CD4-positive, alpha-beta T cell (primary cell): ENCODE results near the gene GCLC. TPM values are rescaled to one million over a fixed set of nuclear protein-coding genes. Genes with fewer than 3 reads are reported as not detected.

ENCODE experiments used
- ATAC-seq: fragments of 200-7000 bp; cut with Tn5 transposase; one replicate; pipeline ENCODE4 v1.10.0; 2022; ENCODE audit warnings: mild to moderate bottlenecking; ENCODE audit not compliant: poor library complexity
- CTCF ChIA-PET: fragments of 350-600 bp; sonication (Branson Sonifier 250); formaldehyde crosslinking; loops from one replicate; lab custom pipeline; 2021; ENCODE audit warnings: antibody characterized with exemption, inconsistent platforms; lab: Charles Lee
- POLR2A ChIA-PET: fragments of 350-600 bp; sonication (Branson Sonifier 250); formaldehyde crosslinking; loops from one replicate; lab custom pipeline; 2021; ENCODE audit warnings: antibody characterized with exemption, inconsistent platforms; lab: Charles Lee
- DNase-seq, 14 experiments: peaks; one replicate each; pipeline ENCODE4 v3.0.0-alpha.2; 2013 to 2020; ENCODE audit warnings: mixed read lengths in 2 of 14
- H3K27ac ChIP-seq, 2 donors: one replicate each; pipeline versions ENCODE4 v1.5.1 to v1.7.0; 2013; ENCODE audit warnings: low read length in 2 of 2, low read depth in 1 of 2, mild to moderate bottlenecking in 1 of 2
- H3K27me3 ChIP-seq, 2 experiments: 1 replicate in 1 of 2; 2 replicates in 1 of 2; pipeline versions ENCODE4 v1.6.1 to v1.7.0; 2013; ENCODE audit warnings: low read length in 2 of 2, control low read depth in 1 of 2, mild to moderate bottlenecking in 1 of 2, moderate library complexity in 1 of 2; ENCODE audit not compliant: insufficient read depth in 2 of 2, control insufficient read depth in 1 of 2
- H3K36me3 ChIP-seq: one replicate; pipeline ENCODE4 v1.6.1; 2013; ENCODE audit warnings: low read length, control low read depth; ENCODE audit not compliant: insufficient read depth
- H3K4me1 ChIP-seq: one replicate; pipeline ENCODE4 v1.6.1; 2013; ENCODE audit warnings: low read length, control low read depth; ENCODE audit not compliant: insufficient read depth
- H3K4me3 ChIP-seq: one replicate; pipeline ENCODE4 v1.5.1; 2013; ENCODE audit warnings: mild to moderate bottlenecking, low read length, moderate library complexity
- H3K9me3 ChIP-seq, 2 experiments: 1 replicate in 1 of 2; 2 replicates in 1 of 2; pipeline versions ENCODE4 v1.6.1 to v1.7.0; 2013; ENCODE audit warnings: low read length in 2 of 2, mild to moderate bottlenecking in 2 of 2, control low read depth in 1 of 2, moderate library complexity in 1 of 2; ENCODE audit not compliant: control insufficient read depth in 1 of 2, insufficient read depth in 1 of 2
- H3K27ac Mint-ChIP-seq: one replicate; pipeline ENCODE4 v1.8.0; 2020; ENCODE audit warnings: mixed read lengths
- H3K27me3 Mint-ChIP-seq: one replicate; pipeline ENCODE4 v1.8.0; 2021; ENCODE audit warnings: mixed read lengths
- H3K36me3 Mint-ChIP-seq: one replicate; pipeline ENCODE4 v1.8.0; 2021; ENCODE audit warnings: low read depth, mixed read lengths
- H3K4me1 Mint-ChIP-seq: one replicate; pipeline ENCODE4 v1.8.0; 2021; ENCODE audit warnings: low read depth, mixed read lengths
- H3K4me3 Mint-ChIP-seq: one replicate; pipeline ENCODE4 v1.8.0; 2020; ENCODE audit warnings: mild to moderate bottlenecking, mixed read lengths
- H3K9me3 Mint-ChIP-seq: one replicate; pipeline ENCODE4 v1.8.0; 2020; ENCODE audit warnings: mixed read lengths
- intact Hi-C, 2 experiments: fragments of 100-400 bp; cut with DNase I in 1 of 2; cut with micrococcal nuclease in 1 of 2; formaldehyde crosslinking; loops; one replicate each; pipeline versions ENCODE4 v1.15.1 to v1.9.0; 2023 to 2025; cut with DNase I, micrococcal nuclease
- total RNA-seq, 174 experiments: library from RNA in 2 of 174; stranded (reverse) in 2 of 174; gene quantifications; one replicate each; pipeline ENCODE4 v1.2.3 and lab custom pipeline; 2021 to 2026
- TF ChIP-seq, protein P1 (sequence below): fragments of 200-600 bp; IDR thresholded peaks from one replicate; pipeline ENCODE4 v1.8.0; 2022; ENCODE audit warnings: antibody characterized with exemption, mild to moderate bottlenecking

The GCLC gene
- total RNA-seq, 2 experiments from 2014 or later: 8.9 to 10.1 TPM

DNA sequence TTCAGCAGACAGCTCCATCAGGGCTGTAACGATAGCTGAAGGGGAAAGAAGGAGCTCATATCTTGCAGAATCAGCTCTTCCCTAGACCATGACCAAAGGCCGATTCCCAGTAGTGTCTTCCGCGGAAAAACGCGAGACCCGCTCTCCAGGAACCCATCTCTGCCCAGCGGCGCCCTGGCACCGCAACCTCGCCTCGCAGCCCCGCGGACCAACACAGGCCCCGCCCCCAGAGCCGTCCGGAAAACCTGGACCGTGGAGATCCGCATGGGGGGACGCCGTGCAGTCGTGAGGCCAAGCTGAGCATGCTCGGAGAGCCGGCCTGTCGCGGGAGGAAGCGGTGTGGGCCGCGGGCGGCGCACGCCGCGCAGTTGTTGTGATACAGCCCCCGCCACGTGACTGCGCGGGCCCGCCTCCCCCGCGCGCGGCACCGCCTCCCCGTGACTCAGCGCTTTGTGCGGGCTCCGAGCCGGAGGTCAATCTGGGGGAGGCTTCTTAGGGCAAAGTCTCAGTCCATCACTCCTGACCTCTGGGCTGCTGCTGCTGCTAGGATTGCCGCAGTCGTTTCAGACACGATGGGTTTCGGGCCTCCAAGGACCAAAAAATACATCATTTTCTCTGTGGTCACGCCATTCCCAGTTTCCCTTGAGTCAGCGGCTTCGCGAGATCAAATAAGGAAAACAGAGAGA is 3.1 kb upstream of the GCLC start:
- H3K27ac ChIP-seq: peak overlapping the region; percentile 17 to 49
- Mint-ChIP-seq H3K4me1 (peaks cover 50% of the 10 kb centered on the region), H3K27me3 (no peaks in the 10 kb centered on the region), H3K36me3 (peaks cover 8% of the 10 kb centered on the region), H3K9me3 (no peaks in the 10 kb centered on the region), H3K27ac (peak overlapping the region; percentile 62), H3K4me3 (peak overlapping the region; percentile 86)
- POLR2A ChIA-PET: interaction anchor here (0.7 to 1.9 kb wide), 5 partner anchors 100 to 247 kb away, joined by 3 to 25 read pairs (median 6); partner anchors contain the start of gene LRRC1
- peak overlapping the region; percentile 71 for H3K4me3 ChIP-seq
- peak; percentile 84 to 98 (median 91) for DNase-seq
- intact Hi-C loops: loop anchor here (5.0 to 10.0 kb wide), 9 partner anchors 201 to 1263 kb away; partner anchors contain the start of genes ELOVL5 (in 1 of the 2), GSTA4 (in 1 of the 2), LRRC1 (in 1 of the 2) and MCM3 (in 1 of the 2)
- H3K36me3 ChIP-seq: no peaks in the 10 kb centered on the region
- H3K27me3 ChIP-seq: no peaks in the 10 kb centered on the region
- no peaks in the 10 kb centered on the region for H3K9me3 ChIP-seq
- peaks cover 31% of the 10 kb centered on the region for H3K4me1 ChIP-seq
- peak; percentile 85 for ATAC-seq
- TF ChIP-seq, protein P1, sequence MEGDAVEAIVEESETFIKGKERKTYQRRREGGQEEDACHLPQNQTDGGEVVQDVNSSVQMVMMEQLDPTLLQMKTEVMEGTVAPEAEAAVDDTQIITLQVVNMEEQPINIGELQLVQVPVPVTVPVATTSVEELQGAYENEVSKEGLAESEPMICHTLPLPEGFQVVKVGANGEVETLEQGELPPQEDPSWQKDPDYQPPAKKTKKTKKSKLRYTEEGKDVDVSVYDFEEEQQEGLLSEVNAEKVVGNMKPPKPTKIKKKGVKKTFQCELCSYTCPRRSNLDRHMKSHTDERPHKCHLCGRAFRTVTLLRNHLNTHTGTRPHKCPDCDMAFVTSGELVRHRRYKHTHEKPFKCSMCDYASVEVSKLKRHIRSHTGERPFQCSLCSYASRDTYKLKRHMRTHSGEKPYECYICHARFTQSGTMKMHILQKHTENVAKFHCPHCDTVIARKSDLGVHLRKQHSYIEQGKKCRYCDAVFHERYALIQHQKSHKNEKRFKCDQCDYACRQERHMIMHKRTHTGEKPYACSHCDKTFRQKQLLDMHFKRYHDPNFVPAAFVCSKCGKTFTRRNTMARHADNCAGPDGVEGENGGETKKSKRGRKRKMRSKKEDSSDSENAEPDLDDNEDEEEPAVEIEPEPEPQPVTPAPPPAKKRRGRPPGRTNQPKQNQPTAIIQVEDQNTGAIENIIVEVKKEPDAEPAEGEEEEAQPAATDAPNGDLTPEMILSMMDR: no peak
- CTCF ChIA-PET: interaction anchor here (0.9 to 1.1 kb wide), 2 partner anchors 104 to 137 kb away, joined by 4 read pairs; no protein-coding TSS in a partner anchor

DNA sequence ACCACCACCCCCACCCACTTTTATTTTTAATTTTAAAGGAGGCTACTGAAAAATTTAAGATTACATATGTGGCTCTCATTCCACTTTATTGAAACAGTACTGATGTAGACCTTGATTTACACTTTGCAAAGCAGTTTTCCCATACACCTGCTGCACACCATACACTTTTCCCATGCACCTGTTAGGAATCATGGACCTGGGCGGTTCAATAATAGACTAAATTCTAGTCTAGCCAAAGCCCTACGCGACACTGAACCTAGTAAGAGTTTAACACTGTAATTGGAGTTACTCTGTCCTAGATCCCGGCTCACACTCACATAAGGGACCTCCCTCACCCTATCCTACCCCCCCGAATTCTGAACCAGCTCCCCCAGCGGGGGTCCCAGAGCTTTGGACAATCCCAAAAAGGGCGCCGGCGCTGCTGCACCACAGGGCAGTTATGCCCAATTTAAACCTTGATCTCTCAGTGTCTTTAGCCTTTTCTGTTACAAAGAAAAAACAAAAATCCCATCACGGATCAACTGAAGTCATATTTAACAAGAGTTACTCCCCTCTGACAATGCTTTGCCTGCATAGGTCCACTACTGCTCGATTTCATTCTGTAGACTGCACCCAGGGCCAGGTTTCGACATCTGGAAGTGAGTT is 2.4 kb upstream of the GCLC start:
- peak overlapping the region; percentile 71 for H3K4me3 ChIP-seq
- Mint-ChIP-seq H3K4me1 (peaks cover 53% of the 10 kb centered on the region), H3K4me3 (peak overlapping the region; percentile 86), H3K27me3 (no peaks in the 10 kb centered on the region), H3K36me3 (peaks cover 8% of the 10 kb centered on the region), H3K27ac (peak overlapping the region; percentile 62), H3K9me3 (no peaks in the 10 kb centered on the region)
- intact Hi-C loops: loop anchor here (5.0 to 10.0 kb wide), 9 partner anchors 200 to 1262 kb away; partner anchors contain the start of genes ELOVL5 (in 1 of the 2), GSTA4 (in 1 of the 2), LRRC1 (in 1 of the 2) and MCM3 (in 1 of the 2)
- no peaks in the 10 kb centered on the region for H3K9me3 ChIP-seq
- H3K27me3 ChIP-seq: no peaks in the 10 kb centered on the region
- no peak for DNase-seq
- peak; percentile 19 for ATAC-seq
- H3K36me3 ChIP-seq: no peaks in the 10 kb centered on the region
- CTCF ChIA-PET: interaction anchor here (0.9 kb wide), 1 partner anchor 105 kb away, joined by 4 read pairs; no protein-coding TSS in a partner anchor
- POLR2A ChIA-PET: interaction anchor here (1.0 to 1.9 kb wide), 4 partner anchors 100 to 248 kb away, joined by 4 to 25 read pairs (median 6); partner anchors contain the start of gene LRRC1
- H3K27ac ChIP-seq: peak overlapping the region; percentile 17 to 49
- TF ChIP-seq, protein P1: no peak
- peaks cover 37% of the 10 kb centered on the region for H3K4me1 ChIP-seq

DNA sequence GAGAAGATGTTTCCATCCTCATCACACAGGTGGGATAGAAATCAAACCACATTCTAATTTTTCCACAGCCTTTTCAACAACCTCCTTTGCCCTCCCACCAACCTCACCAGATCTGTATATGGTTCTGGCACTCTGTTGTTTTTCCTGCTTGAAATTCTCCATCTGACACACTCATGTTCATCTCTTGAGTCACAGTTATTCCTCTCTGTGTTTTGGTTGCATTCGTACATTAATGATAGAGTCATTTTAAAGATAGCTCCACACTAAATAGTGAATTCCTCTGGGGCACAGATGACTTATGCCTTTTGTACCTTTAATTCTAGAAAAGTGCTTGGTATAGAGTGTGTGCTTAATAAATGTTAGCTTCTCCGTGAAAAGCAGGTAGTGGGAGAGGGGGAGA is 1.4 kb upstream of the GCLC start:
- ATAC-seq (no peak), DNase-seq (no peak)
- Histone ChIP-seq H3K27me3 (no peaks in the 10 kb centered on the region), H3K27ac (no peak overlapping the region), H3K36me3 (no peaks in the 10 kb centered on the region), H3K4me1 (peaks cover 40% of the 10 kb centered on the region), H3K9me3 (no peaks in the 10 kb centered on the region), H3K4me3 (no peak overlapping the region)
- H3K36me3 Mint-ChIP-seq: peaks cover 8% of the 10 kb centered on the region
- H3K27me3 Mint-ChIP-seq: no peaks in the 10 kb centered on the region
- TF ChIP-seq, protein P1: no peak
- POLR2A ChIA-PET: no interaction called here
- peak overlapping the region; percentile 94 for H3K4me3 Mint-ChIP-seq
- H3K27ac Mint-ChIP-seq: no peak overlapping the region
- intact Hi-C loops: loop anchor here (5.0 to 10.0 kb wide), 9 partner anchors 199 to 1261 kb away; partner anchors contain the start of genes ELOVL5 (in 1 of the 2), GSTA4 (in 1 of the 2), LRRC1 (in 1 of the 2) and MCM3 (in 1 of the 2)
- H3K4me1 Mint-ChIP-seq: peaks cover 60% of the 10 kb centered on the region
- CTCF ChIA-PET: no interaction called here
- no peaks in the 10 kb centered on the region for H3K9me3 Mint-ChIP-seq
